GM23338 (cell line): ENCODE results near the gene RPL39L.

Experiments used
- EZH2 ChIP-seq: fragments of 200-600 bp; sonication (generic); IDR thresholded peaks from one replicate; pipeline ENCODE4 v1.8.0; 2017; ENCODE audit warnings: antibody characterized with exemption, mild to moderate bottlenecking, low read depth; ENCODE audit not compliant: unreplicated experiment
- POLR2AphosphoS5 ChIP-seq: IDR thresholded peaks from 2 replicates; pipeline ENCODE4 v1.6.1; 2016; ENCODE audit warnings: antibody characterized with exemption, low read depth
- REST ChIP-seq: IDR thresholded peaks from one replicate; pipeline ENCODE4 v1.6.1; 2018; ENCODE audit warnings: antibody characterized with exemption; ENCODE audit not compliant: unreplicated experiment
- TF ChIP-seq, protein P1 (sequence below), 2 experiments: fragments of 200-600 bp in 1 of 2; sonication (generic) in 1 of 2; conservative IDR thresholded peaks; 2 replicates each; pipeline versions ENCODE4 v1.5.1 to v1.6.1; 2016 to 2017; ENCODE audit warnings: antibody characterized with exemption in 2 of 2, low read depth in 2 of 2, mild to moderate bottlenecking in 2 of 2, moderate library complexity in 1 of 2
- TF ChIP-seq, protein P2 (sequence below): IDR thresholded peaks from 2 replicates; pipeline ENCODE4 v1.6.1; 2016; ENCODE audit warnings: antibody characterized with exemption

DNA sequence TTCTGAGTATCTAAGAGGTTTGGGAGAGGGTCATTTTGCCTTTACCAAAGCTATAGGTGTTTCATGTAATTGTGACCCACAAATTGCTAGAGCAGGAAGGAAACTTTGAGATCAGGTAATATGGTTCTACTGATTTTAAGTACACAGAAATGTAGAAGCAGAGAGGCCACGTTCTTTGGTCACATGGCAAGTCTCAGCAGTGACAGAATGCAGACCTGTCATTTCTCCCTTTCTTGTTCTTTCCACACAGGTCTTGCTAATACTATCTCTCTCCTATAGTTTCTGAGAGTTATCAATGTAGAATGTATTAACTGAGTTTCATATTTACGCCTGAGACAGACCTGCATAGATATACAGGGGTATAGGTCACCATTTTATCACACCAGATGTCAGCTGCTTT, 47.1 kb upstream of the RPL39L start:
- TF ChIP-seq, protein P1, sequence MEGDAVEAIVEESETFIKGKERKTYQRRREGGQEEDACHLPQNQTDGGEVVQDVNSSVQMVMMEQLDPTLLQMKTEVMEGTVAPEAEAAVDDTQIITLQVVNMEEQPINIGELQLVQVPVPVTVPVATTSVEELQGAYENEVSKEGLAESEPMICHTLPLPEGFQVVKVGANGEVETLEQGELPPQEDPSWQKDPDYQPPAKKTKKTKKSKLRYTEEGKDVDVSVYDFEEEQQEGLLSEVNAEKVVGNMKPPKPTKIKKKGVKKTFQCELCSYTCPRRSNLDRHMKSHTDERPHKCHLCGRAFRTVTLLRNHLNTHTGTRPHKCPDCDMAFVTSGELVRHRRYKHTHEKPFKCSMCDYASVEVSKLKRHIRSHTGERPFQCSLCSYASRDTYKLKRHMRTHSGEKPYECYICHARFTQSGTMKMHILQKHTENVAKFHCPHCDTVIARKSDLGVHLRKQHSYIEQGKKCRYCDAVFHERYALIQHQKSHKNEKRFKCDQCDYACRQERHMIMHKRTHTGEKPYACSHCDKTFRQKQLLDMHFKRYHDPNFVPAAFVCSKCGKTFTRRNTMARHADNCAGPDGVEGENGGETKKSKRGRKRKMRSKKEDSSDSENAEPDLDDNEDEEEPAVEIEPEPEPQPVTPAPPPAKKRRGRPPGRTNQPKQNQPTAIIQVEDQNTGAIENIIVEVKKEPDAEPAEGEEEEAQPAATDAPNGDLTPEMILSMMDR (conservative IDR thresholded peaks at IDR 0.05; ENCODE audit: low read depth in 2 of 2): no peak
- no peak for TF ChIP-seq POLR2AphosphoS5
- no peak for TF ChIP-seq REST
- TF ChIP-seq, protein P2, sequence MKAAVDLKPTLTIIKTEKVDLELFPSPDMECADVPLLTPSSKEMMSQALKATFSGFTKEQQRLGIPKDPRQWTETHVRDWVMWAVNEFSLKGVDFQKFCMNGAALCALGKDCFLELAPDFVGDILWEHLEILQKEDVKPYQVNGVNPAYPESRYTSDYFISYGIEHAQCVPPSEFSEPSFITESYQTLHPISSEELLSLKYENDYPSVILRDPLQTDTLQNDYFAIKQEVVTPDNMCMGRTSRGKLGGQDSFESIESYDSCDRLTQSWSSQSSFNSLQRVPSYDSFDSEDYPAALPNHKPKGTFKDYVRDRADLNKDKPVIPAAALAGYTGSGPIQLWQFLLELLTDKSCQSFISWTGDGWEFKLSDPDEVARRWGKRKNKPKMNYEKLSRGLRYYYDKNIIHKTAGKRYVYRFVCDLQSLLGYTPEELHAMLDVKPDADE: no peak
- no peak for TF ChIP-seq EZH2
